GM18502 (cell line): ENCODE measurements around the gene TMEM18.

Source experiments
- ATAC-seq: cut with Tn5 transposase; IDR thresholded peaks from one replicate; pipeline ENCODE4 v1.9.1; 2021; ENCODE audit warnings: mild to moderate bottlenecking; ENCODE audit not compliant: unreplicated experiment, poor library complexity

The TMEM18 gene

DNA sequence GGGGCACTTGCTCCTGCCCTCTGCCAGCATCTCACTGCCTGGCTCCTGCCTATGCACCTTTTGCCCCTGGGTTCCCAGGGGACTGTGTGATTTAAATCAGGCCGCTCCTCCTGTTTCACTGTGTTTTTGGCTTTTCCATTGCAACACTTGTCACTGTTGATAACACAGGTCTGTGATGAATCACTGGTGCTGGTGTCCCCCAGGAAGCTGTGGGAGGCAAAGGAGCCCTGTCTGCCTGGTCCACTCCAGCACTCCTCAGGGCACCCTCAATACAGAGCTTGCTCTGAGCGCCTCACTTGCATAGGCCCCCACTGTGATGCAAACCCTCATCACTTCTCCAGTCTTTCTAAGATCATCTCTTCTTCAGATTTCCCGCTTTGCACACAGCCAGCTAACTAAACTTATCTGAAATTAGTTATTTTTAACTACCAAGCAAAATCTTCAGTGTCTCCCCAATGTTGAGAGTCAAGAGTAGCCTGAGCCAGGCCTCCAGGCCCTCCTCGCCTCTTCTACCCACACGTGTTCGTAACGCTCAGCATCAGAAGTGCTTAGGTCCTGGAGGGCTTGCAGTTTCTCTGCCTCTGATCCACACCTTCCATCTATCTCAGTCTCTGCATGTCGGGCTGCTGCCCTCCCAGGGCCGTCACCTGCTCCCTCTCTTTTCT lies 2.8 kb downstream of the TMEM18 start:
- ATAC-seq, result no peak

DNA sequence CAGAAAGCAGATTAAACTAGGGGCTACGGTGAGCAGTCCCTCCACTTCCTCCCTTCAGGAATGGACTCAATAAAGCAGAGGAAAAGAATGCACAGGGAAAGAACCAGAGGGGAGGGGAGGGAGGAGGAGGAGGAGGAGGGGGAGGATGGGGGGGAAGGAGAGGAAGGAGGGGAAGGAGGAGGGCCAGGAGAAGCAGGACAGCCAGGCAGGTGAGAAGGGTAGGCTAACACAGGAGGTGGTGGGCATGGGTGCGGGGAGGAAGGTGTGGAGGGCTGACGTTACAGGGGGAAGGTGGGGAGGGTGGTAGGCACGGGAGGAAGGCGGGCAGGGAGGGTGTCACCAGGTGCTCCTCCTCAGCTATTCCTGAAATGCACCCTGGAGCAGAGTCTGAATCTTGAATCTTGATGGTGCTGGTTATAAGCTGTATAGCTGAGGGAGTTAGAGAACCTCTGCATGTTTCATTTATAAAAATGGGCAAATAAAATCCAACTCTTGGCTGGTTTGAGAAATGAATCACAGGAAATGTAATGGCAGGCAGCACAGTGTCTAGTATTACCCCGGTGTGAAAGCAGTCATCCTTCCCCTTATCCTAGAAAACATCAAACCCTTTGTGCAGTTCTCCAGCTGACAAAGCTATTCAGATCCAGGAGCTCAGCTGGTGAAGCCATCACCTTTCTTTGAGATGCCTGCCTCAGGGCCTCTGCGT lies 3.4 kb downstream of the TMEM18 start:
- no peak for ATAC-seq

DNA sequence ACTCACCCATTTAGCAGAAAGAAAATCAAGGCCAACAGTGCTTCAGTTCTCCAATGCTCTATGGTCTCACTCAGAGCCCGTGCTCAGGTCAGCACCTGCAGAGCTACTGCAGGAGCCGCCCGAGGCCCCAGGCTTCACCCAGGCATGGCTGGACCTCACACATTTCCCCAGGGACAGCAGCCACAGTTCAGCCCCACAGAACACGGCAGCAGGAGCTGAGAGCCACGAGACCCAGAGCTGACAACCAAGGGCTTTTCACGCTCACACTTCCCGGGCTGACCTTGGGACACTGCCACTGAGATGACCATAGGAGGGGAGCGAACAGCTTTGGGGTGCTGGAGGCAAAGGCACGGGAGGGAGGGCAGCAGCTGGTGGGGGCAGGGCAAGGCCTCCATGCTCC lies 4.2 kb downstream of the TMEM18 start:
- no peak for ATAC-seq

DNA sequence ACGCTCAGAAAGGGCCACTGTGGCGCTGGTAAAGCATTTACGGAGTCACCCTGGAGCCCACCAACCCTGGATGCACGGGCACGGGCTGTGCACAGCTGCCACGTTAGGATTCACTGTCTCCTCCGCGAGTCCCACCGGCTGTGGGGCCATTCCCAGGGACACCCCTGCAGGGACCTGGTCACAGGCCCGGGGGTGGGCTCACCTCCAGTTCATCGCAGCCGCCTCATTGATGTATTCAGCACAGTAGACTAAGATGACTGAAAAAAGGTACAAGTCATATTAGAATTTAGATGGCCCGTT lies 4.7 kb downstream of the TMEM18 start:
- ATAC-seq, result no peak

DNA sequence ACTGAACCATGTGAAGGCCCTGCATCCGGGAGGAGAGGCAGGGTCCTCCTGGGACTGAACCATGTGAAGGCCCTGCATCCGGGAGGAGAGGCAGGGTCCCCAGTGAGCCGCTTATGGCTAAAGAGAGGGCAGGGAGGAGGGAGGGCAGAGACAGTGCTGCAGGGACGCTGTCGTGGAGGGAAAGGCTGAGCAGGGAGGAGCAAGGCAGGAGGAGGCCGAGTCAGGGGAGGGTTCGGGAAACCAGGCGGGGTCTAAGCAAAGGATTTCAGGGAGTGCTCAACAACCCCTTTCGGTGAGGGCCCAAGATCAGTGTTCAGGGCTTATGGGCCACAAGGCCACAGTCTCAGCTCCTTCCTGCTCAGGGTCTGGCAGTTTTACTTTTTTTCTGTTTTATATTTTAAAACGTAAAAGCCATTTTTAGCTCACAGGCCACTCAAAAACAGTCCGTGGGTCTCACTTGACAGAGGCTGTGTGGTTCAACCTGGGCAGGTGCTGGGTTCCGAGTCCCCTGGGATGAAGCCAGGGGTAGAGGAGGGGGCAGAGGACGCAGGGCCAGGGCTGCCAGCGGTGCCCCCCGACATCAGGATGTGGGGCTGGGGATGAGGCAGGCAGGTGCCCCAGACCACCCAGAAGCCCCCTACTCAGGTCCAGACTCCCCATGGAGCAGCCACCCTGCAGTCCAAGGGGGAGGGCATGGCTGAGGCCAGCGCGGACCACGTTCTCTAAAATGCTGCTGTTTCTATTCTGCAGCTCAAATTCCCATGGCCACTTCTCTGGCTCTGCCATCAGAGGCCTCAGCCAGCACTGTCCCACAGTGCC lies 5.2 kb downstream of the TMEM18 start:
- ATAC-seq, result no peak

DNA sequence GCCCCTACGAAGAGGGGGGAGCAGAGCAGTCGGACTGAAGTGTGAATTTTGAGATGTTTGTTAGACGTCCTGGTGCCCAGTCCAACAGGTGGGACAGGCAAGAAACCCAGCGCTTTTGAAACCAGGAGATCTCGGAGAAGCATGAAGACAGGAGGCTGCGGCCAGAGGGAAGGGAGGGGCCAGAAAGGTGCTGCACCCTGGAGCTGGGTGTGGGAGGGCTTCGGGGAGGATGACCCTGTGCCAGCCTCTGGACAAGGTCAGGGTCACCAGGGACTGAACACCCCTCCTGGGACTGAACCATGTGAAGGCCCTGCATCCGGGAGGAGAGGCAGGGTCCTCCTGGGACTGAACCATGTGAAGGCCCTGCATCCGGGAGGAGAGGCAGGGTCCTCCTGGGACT lies 6.1 kb downstream of the TMEM18 start:
- no peak for ATAC-seq

DNA sequence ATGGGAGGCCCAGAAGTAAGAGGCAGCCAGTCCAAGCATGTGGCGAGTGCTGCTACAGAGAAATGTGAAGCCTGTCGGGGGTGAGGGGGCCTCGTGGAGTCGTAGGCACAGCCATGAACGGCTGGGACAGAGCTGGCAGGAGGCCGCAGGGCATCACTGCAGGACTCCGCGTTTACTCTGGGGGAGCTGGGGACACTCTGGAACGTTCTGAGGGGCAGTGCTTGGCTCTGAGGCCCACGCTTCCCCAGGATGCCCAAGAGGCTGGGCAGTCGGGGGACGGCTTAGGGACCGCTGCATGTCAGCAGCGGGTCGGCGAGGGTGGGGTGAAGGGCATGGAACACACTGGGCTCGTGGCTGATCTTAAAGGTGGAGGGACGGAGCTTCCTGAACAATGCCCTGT lies 6.6 kb downstream of the TMEM18 start:
- no peak for ATAC-seq

DNA sequence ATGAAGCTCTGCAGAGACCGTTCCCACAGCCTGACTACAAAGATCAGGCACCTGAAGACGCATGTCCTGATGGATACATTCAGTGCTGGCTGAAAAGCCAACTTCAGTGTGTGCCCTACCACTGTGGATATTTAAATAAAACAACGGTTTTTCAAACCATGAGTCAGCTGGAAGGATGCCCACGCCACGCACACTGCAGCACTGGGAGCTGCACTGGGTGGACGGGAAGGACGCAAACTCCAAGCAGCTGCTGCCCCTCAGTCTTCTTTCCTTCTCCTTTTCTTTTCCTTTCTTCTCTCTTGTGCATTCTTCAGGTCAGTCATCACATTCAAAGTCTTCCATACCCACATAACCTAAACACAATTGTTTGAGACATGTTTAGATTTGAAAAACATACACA lies 7.9 kb downstream of the TMEM18 start:
- ATAC-seq, result no peak

DNA sequence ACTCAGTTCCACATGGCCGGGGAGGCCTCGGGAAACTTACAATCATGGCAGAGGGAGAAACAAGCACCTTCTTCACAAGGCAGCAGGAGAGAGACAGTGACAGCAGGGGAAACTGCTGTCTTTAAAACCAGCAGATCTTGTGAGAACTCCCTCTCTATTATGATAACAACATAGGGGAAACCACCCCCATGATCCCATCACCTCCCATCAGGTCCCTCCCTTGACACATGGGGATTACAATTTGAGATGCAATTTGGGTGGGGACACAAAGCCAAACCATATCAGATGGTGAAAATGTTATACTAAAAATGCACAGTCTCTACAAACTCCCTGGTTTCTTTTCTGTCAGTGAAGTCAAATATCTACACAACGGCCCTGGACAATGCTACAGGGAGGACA lies 9.2 kb downstream of the TMEM18 start:
- no peak for ATAC-seq

DNA sequence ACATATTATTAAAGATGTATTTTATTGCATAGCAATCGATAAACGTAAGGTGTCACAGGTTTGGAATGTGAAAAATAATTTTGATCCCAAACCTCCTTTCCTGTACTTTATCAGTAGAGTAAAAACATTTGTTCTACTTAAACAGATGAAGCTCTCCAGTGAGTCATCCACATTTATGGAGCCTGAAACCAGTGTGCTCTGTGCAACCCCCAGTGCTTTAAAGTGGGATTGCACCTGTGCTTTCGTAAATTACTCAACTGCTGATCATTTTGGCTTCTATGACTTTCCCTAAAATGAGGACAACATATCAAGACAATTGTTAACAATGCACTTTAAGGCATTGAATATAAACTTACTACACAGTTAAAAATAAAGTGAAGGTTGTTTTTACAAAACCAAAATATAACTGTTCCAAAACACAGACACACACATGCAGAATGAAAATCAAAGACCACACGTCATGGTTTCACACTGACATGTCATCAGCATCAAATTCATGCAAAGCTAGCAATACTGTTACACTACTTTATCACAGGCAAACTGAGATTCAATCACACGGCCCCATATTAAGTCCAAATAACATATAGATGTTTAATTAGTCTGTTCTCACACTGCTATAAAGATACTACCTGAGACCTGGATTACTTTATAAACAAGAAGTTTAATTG lies 9.7 kb downstream of the TMEM18 start:
- no peak for ATAC-seq

DNA sequence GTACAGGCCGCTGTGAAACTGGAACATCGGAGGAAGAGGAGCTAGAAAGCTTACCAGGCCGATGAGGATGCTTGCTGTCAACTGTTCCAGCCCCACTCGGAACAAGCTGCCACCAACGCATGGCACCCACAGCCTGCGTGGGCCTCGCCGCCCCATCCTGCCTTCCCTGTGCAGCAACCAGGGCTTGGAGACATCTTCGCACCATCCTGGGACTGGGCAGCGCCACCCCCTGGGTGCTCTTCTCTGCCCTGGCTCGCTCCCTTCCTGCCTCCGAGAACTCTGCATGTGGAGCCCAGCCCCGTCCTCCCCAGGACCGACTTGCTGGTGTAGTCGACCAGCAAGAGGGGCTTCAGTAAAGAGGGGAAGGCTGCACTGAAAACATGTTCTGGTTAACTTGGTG lies 10.8 kb downstream of the TMEM18 start:
- ATAC-seq, result no peak

DNA sequence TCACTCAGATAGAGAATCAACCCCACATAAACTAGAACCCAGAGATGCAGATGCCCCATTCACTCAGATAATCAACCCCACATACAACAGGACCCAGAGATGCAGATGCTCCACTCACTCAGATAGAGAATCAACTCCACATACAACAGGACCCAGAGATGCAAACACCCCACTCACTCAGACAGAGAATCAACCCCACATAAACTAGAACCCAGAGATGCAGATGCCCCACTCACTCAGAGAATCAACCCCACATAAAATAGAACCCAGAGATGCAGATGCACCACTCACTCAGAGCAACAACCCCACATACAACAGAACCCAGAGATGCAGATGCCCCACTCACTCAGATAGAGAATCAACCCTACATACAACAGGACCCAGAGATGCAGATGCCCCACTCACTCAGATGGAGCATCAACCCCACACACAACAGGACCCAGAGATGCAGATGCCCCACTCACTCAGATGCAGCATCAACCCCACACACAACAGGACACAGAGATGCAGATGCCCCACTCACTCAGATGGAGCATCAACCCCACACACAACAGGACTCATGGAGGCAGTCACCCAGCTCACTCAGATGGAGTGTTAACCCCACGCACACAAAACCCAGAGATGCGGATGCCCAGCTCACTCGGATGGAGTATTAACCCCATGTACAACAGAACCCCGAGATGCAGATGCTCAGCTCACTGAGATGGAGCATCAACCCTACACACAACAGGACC lies 11.7 kb downstream of the TMEM18 start:
- no peak for ATAC-seq

DNA sequence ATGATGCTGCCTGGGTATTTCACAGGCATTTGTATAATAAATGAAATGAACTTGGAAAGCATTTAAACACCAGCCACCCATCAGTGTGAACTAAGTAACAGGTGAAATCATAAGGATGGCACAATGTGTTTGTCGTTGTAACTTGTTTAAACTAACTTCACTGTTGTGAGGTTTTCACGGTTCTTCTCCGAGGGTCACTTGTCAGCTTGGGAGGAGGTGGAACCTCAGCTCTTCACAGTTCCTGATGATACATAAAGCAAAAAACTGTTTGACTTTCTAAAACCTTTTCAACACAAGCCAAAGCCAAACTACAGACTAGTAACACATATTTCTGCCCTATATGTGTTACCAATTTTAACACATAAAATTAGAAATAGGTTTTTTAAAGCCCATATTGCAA lies 13.1 kb downstream of the TMEM18 start:
- ATAC-seq, result no peak

DNA sequence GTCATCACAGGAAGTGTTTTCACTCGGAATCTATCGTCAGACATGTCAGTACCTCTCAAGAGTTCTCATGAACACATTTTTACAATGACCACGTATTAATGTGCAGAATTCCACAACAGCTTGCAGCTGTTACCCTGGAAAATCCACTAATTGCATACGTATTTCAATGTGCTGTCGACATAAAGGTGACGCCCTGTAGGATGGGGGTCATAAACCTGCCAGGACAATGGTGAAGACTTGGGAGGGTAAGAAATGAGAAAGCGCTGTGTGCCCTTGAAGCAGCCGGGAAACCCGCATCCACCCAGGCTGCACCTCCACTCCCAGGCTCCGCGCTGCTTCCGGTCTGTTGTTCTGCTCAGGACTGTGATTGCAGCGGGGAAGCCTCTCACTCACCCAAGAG lies 14.0 kb downstream of the TMEM18 start:
- ATAC-seq, result no peak

DNA sequence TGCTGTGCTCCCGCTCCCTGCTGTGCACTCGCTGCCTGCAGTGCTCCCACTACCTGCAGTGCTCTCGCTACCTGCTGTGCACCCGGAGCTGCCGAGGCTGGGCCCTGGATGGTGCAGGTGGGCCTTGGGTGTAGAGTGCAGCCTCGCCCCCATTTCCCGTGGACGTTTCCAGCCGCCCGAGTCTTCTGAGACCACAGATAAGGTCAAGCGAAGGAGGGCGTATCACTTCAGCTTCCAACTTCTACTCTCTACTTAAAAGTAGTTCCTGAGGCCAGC lies 15.9 kb downstream of the TMEM18 start:
- no peak for ATAC-seq

DNA sequence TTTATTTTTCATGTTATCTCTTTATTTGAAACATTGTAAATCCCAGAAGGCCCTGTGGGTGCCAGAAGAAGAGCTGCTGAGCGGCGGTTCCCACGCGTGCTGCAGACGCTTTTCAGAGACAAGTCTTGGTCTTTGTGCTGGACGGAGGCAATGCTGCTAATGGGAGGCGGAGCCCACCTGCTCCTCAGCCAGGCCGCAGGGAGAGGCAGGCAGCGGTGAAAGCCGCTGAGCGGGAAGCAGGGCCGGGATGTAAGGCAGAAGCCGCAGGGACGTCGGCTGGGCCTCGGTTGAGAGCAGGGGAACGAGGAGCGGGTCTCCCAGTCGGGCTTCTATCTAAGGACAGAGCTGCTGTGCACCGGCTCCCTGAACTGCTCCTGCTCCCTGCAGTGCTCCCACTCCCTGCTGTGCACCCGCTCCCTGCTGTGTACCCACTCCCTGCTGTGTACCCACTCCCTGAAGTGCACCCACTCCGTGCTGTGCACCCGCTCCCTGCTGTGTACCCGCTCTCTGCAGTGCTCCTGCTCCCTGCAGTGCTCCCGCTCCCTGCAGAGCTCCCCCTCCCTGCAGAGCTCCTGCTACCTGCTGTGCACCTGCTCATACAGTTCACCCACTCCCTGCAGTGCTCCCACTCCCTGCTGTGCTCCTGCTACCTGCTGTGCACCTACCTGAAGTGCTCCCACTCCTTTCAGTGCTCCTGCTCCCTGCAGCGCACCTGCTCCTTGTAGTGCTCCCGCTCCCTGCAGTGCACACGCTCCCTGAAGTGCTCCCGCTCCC lies 16.4 kb downstream of the TMEM18 start:
- no peak for ATAC-seq

DNA sequence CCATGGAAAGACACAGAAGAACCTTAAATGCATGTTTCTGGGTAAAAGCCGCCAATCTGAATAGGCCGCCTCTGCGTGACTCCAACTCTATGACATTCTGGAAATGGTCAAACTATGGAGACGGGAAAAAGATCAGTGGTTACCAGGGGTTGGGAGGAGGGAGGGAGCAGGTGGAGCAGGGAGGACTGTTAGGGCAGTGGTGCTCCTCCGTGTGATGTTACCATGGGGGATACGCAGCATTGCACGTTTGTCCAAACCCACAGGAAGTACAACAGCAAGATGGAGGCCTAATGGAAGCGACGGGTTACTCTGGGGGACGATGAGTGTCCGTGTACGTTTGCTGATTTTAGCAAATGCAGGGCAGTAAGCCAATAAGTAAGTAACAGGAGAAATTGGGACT lies 17.2 kb downstream of the TMEM18 start:
- ATAC-seq, result no peak

DNA sequence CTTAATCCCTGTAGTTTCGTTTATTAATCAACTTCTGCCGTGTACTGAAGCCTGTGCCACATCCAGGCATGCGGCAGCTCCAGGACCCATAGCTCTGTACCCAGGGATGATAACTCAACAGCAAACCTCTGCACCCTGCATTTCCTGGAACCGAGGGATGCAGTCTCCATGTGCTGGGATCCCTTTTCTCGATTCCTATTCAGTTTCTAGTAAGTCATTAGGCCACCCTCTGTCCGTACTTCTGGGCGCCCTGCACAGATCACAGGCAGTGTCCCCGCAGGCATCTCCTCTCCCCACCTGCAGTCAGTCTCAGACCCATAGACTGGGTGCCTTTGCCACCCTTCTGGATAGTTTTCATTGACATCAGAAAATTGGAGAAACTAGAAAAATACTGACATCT lies 18.8 kb downstream of the TMEM18 start:
- ATAC-seq, result no peak

DNA sequence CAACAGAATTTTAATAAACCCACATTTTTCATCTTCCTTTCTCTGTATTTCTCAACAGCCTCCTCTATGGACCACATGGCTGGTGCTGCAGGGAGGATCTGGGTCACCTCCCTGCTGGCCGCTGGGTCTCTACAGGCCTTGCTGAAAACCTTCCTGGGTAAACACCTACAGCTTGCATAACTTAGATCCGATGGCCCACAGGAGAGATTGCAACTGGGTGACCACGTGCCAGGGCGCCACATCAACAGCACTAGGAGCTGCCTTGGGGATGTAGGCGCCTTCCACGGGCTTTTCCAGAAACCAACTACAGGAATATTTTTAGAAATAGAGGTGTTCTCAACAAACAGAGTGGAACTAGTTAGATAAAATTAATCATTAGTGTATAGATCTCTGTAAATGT lies 19.4 kb downstream of the TMEM18 start:
- no peak for ATAC-seq

DNA sequence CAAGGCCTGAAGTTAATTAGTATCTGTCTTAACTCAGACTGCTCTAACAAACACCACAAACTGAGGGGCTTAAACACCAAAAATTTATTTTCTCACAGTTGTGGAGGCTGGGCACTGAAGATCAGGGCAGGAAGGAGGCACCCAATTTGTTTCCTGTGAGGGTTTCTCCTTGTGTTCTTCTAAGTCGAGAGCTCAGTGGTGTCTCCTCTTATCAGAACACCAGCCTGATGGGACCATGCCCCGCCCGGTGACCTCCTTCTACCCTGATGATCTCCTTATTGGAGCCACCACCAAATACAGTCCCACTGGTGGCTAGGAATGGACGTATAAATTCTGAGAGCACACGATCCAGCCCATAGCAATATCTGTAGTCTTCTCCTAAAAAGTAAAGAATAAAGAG lies 20.5 kb downstream of the TMEM18 start:
- ATAC-seq, result no peak
